NOMO-1 treated with DMSO at 0.1 percent for 48 hours (cell line): ENCODE results near the gene RXRA.

ENCODE experiments used
- DNase-seq: peaks from one replicate; lab custom pipeline; 2025; ENCODE audit not compliant: unreplicated experiment; lab: John Stamatoyannopoulos, UW

The RXRA gene

DNA sequence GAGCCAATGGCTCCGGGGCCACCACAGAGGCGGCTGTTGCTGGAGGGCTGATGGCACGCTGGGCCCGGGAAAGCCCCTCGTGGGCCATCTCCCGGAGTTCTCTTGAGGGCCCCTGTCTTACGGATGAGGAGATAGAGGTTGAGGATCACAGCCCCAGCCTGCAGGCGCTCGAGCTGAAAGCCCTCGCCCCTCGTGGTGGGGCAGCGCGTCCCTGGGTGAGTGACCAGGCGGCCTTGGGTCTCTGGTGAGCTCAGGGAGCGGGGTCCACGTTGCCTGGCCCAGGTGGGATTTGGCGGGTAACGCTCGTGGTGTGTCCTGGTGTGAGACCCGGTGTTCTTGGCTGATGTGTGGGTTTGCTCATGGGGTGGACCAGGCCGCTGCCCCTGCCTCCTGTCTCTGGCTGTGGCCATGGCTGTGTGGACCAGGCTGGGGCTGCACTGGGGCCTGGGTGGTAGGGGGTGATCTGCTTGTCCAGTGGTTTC, 38.9 kb downstream of the RXRA start:
- DNase-seq, result no peak

DNA sequence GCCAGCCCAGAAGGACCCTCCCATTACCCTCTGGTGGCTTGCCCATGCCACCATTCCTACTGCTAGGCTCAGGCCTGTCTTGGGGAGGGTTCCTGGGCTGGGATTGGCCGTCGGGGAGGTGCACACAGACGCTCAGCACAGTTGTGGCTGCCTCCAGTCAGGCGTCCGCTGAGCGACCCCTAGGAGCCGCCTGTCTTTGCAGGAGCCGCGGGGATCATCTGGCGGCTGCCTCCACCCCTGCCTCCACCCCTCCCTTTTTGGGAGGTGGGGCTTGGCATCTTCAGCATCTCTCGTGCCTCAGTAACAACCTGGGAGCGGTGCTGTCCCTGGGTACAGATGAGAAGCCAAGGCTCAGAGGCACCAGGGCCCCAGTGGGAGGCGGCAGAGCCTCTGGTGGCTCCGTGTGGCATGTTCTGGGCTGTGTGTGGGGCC, 39.6 kb downstream of the RXRA start:
- no peak for DNase-seq

GRCh38 chr9:134366223-134367031, 40.2 kb downstream of the RXRA start:
- peak; percentile 74 for DNase-seq

GRCh38 chr9:134367061-134367460, 40.8 kb downstream of the RXRA start:
- DNase-seq, result no peak

GRCh38 chr9:134367791-134368490, 41.7 kb downstream of the RXRA start:
- DNase-seq, result no peak

DNA sequence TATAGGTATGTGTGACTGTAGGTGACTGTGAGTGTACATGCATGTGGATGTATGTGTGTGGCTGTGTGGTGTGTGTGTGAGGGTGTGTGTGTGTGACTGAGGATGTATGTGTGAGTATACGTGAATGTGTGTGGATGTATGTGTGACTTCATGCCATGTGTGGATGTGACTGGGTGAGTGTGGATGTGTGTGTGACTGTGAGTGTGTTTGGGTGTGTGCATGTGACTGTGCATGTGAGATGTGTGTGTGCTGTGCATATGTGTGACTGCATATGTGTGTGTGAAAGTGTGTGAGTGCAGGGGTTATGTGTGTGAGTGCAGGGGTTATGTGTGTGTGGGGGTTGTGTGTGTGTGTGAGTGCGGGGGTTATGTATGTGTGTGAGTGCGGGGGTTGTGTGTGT, 42.3 kb downstream of the RXRA start:
- DNase-seq, result no peak

DNA sequence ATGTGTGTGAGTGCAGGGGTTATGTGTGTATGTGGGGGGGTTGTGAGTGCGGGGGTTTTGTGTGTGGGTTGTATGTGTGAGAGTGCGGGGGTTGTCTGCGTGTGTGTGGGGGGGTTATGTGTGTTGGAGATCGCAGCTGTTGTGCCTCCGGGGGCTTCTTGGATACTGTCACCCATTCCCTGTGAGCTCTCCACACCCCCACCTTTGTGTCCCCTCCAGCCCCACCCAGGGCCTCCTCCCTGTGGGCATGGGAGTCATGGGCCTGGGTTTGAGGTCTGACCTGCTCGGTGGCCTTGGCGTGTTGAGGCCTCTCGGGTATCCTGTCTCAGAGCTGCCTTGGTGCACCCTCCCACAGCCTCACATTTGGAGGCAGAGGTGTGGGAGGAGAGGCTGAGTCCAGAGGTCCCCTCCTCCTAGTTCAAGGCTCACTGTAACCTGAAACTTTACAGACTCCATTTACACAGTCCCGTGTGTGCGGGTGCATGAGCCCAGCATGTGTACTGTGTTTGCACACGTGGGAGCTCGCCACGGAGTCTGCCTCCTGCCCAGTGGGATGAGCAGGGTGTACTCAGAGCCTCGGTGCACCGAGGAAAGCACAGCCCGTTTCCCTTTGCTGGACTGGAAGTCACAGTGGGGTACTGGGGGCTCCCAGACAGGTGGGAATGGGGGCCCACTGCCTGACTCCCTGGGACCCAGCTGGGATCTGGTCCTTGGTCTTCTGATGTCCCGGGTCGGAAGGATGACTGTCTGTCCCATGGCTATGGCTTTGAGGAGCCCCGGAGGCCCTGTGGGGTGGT, 43.4 kb downstream of the RXRA start:
- no peak for DNase-seq

DNA sequence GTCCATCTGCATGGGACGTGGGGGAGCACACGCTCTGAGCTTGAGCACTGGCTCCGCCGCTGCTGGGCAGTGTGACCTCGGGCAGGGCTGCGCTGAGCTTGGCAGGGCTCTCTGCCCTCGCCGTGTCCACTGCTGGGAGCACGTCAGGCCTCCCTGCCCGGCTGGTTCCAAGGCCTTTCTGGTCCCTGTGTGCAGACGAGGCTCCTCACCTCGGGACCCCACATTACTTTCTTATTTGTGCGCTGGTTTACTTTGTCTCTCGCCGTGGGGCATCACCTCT, 43.9 kb downstream of the RXRA start:
- no peak for DNase-seq

DNA sequence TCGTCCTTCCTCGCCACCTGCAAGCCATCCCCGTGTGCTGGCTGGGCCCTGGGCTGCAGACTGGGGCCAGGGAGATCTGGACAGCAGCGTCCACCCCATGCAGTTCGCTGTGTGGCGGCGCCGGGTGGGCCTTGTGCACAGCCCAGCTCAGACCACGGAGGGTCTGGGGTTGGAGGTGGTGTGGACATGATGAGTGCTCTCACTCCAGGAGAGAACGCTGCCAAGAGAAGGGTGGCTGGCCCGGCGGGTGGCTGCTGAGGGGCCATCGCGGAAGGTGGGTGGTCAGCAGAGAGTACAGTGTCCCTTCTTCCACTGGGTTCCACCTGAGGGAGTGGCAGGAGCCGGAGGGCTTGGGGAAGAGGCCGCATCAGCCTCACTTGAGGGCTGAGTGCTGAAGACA, 44.4 kb downstream of the RXRA start:
- no peak for DNase-seq

- no peak for DNase-seq
Measured at GRCh38 chr9:134371731-134372130, 45.5 kb downstream of the RXRA start.

DNA sequence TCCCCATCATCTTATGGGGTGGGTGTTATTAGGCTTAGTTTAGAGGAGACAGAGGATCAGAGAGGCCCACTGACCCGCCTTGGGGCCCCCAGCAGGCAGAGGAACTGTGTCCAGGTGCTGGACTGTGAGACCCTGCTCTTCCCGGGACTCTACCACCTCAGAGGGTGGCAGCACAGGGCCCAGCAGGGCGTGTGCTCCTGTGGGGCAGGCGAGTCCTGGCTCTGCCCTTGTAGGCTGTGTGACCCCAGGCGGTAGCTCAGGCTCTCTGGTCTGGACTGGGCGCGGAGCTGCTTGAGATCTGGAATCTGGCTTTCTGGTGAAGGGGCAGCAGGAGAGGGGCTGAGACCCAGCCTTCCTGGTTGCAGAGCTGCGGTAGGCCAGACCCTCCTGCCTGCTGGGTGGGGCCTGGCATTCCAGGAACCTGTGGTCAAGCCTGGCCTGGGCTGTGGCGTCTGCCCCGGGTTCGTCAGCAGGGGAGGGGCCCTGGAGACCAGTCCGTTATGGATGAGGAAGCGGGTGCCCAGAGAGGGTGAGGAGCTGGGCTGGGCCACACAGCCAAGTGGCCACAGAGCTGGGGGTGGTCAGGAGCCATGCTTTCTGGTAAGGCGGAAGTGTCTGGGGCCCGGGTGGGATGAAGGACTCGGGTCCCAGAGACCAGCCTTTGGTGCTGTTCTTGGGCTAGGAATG, 46.5 kb downstream of the RXRA start:
- DNase-seq, result no peak

GRCh38 chr9:134373269-134373668, 47.0 kb downstream of the RXRA start:
- DNase-seq, result no peak

- DNase-seq, result no peak
Measured at GRCh38 chr9:134373953-134374300, 47.7 kb downstream of the RXRA start.

DNA sequence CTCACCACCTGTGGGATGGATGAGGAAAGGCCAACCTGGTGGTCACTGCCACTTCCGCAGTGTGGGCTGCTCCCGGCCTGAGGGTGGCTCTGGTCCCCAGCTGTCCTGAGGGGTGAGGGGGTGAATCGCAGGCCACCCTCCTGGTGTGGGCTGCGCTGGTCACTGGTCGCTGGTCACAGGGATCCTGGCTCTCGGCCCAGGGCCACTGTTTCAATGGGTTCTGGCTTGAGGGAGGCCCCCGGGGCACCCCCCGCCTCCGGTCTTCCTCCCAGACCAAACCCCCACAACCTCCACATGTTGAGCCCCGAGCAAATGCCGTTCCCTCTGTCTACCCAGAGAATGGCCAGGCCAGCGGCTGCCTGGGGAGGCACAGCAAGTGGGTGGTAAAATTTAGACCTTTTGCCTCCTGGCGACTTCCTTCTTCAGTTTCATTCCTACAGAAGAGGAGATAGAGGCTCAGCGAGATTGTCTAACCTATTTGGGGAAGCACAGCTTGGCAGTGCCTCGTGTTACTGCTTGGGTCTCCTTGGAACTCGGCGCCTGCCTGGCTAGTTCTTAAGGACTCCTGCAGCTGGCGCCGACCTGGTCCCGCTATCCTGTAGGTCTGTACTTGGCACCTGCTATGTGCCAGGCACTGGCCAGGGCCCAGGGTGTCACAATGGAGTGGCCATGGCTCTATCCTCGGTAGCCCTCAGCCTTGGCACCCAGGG, 48.2 kb downstream of the RXRA start:
- DNase-seq, result peak; percentile 64

DNA sequence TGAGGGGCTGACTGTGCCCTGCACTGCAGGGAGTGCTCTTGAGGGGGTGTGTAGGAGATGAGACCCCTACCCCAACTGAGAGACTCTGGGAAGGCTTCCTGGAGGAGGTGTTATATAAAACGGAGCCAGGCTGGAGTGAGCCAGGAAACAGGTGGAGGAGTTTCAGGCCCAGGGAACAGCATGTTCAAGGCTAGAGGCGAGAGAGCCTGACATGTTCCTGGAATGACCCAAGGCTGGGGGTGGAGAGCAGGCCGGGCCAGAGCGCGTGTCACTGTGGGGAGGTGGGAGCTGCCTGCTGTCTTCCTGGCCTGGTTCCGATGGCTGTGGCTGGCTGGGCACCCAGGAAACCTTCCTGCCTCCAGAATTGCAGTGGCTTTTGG, 48.7 kb downstream of the RXRA start:
- DNase-seq, result no peak

DNA sequence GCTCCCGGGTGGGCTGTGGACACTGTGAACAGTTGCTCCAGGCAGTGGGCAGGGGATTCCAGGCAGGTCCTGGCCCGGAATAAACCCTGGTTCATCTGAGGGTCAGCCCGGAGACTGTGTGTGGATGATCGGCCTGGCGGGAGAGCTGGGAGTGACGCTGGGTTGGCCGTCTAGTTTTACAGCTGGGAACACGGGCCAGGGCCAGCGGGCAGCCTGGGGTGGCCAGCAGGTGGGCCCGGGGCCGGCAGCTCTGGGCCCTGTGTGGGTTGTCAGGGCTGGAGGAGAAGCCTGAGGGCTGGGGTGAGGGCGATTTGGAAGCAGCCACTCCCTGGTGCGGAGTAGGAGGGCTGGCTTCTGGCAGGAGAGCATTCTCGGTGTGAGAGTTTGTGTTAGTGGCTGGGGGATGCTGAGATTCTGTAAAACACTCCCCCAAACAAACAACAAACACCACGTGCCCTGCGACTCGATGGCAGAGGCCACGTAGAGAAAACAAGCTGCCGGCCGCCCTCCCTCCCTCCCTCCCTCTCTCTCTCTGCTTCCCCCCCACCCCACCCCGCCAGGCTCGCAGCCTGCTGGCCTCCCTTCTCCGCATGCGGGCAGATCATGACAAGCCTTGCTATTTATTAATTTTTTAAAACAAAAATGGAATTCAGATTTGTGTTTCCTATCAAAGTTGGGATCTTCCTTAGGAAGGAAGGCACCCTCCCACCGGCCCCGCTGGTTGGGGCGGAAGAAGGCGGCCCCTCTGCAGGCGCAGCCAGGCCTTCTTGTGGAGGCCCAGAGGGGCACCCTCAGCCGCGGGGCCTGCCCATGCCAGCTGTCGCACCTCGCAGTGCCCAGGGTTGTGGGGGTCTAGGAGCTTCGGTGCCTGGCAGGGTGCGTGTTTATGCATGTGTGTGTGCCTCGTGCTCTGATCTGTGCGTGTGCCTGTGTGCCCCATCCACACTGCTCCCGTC, 49.5 kb downstream of the RXRA start:
- no peak for DNase-seq

DNA sequence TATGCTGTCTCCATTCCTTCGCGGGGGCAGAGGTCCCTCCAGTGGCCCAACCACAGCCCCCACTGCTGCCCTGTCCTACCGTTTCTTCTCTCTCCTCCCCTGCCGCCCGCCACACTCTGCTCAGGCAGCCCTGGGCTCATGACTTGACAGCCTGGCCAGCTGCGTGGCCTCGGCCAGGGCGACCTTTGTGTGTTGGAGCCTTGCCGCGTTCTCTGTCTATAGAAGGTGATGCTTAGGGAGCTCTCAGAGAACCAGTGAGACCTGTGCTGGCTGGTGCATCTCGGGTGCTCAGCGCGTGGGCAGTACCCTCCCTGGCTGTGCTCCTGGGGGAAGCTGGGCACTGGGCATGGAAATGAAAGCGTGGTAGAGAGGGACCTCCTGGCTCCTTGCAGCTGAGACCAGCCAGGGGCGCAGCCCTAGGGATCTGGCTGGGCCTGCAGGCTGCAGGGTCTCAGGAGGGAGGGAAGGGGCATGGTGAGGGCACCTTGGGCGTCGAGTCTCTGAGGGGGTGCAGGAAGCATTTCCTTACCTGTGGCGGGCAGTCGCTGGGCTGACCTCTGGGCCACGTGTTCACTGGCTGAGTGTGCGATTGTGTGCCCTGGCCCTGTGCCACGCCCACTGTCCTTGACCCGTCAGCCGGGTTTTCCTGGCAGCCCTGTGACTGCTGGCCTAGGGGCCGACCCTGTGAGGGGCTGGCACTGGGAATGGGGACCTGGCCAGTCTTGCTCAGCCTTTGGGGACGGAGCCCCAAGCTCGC, 50.3 kb downstream of the RXRA start:
- no peak for DNase-seq

DNA sequence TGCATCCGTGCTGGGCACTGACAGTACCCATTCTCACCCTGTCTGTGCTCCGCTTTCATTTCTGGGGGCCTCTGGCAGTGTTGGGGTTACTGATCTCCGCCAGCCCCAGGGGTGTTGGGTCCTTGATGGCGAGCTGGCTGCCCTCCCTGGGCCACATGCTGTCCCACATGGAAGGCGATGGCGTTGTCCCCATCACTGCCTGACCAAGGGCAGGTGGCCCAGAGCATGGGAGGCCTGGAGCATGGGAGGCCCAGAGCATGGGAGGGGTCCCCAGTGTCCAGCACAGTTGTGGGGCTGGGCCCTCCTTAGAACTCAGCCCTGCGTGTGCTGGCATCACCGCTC, 50.9 kb downstream of the RXRA start:
- no peak for DNase-seq

DNA sequence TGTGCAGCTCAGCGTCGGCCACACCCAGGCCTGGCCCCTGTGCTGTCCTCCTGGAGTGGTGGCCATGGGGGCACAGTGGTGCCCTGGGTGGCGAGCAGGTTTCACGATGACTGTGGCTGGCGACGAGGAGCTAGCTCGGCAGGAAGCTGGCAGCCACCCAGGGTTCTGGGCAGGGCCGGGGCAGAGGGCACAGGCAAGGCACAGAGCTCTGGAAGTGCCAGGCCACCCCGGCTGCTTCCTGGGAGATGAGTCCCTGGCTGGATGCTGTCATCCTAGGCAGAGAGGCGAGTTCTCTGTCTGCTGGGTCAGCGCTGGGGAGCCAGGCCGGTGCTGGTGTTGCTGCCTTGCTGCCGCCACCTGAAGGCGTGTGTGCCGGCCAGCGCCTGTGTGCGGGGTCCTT, 51.7 kb downstream of the RXRA start:
- no peak for DNase-seq
